GM10266 (cell line): Measurements from ENCODE around the gene APOL3.

Experiments
- DNase-seq: peaks from one replicate; pipeline ENCODE4 v3.0.0; 2012; ENCODE audit errors: extremely low spot score
- TF ChIP-seq, protein P1 (sequence below): IDR thresholded peaks from 2 replicates; pipeline ENCODE4 v1.5.1; 2012; ENCODE audit warnings: mild to moderate bottlenecking, low read depth; ENCODE audit not compliant: control insufficient read depth, insufficient read depth; ENCODE audit errors: missing control alignments

The APOL3 gene

DNA sequence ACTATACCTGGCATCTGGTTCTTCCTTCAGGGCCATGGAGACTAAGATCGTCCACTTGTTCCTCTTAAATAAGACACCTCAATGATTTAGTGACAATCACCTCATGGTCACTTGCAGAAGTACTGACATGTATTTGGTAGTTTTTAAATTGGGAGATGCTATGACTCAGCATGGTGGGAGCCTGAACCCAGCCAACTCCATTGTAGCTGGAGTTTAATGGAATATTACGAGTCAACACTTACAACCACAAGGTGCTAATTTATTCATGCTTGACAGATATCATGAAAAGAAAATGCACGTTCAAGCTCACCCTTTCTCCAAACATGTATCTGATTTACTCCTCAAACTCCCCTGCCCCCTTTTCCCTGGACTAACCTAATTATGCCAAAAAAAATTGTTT, 16.6 kb upstream of the APOL3 start:
- no peak for DNase-seq
- TF ChIP-seq, protein P1, sequence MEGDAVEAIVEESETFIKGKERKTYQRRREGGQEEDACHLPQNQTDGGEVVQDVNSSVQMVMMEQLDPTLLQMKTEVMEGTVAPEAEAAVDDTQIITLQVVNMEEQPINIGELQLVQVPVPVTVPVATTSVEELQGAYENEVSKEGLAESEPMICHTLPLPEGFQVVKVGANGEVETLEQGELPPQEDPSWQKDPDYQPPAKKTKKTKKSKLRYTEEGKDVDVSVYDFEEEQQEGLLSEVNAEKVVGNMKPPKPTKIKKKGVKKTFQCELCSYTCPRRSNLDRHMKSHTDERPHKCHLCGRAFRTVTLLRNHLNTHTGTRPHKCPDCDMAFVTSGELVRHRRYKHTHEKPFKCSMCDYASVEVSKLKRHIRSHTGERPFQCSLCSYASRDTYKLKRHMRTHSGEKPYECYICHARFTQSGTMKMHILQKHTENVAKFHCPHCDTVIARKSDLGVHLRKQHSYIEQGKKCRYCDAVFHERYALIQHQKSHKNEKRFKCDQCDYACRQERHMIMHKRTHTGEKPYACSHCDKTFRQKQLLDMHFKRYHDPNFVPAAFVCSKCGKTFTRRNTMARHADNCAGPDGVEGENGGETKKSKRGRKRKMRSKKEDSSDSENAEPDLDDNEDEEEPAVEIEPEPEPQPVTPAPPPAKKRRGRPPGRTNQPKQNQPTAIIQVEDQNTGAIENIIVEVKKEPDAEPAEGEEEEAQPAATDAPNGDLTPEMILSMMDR, result no peak

DNA sequence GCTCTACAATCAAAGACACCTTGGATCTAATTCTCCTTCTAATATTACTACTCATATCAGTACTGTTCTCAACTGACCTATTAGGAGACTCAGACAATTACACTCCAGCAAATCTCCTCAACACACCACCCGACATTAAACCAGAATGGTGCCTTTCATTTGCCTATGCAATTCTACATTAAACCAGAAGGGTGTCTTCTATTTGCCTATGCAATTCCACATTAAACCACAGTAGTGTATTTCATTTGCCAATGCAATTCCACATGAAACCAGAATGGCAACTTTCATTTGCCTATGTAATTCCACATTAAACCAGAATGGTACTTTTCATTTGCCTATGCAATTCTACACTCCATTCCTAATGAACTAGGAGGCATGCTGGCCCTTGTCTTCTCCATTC, 15.3 kb upstream of the APOL3 start:
- TF ChIP-seq, protein P1, result no peak
- no peak for DNase-seq

DNA sequence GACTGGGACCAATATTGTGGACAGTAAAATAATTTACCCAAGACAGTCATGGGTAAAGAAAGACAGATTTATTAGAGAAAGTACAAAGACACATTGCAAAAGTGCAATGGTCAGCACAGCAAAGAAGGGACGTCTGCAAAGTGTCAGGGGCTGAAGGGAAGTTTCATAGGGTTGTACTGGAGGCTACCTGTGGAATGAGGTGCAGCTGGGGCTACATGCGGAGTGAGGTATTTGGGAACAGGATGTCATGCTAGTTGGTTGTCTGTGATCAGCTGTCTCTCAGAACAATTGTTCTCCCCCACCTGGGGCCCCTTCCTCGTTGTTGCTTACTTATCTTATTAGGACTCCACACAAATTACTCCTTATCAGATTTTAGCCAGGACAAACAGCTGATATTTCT, 11.4 kb upstream of the APOL3 start:
- no peak for DNase-seq
- TF ChIP-seq, protein P1, result no peak

DNA sequence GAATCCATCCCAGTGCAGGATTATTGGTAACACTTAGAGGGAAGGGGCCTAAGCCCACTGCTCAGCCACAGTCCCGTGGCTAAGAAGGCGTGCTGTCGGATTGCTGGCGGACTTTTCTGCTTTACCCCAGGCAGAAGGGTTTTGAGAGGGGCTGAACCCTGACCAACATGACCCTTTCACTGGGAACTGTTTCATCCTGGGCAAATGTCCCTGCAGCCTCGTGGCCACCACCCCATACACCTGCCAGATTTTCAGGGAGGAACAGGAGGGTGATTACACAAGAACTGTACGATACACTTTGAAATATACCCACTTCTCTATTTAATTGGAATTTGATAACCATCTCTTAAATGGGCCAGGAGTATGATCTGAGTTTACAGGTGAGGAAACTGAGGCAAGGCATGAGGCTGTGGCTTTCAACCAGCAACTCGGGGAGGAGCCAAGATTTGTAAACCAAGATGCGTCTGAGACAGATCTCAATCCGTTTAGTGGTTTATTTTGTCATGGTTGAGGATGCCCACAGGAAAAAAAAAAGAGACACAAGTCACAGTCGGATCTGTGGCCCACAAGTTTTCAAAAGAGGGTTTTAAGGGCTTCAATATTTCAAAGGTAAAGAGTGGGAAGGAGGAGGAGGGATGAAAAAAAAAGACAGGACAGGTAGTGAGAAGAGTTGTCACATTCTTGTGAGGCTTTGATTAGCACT, 6.1 kb upstream of the APOL3 start:
- no peak for DNase-seq
- TF ChIP-seq, protein P1, result no peak

DNA sequence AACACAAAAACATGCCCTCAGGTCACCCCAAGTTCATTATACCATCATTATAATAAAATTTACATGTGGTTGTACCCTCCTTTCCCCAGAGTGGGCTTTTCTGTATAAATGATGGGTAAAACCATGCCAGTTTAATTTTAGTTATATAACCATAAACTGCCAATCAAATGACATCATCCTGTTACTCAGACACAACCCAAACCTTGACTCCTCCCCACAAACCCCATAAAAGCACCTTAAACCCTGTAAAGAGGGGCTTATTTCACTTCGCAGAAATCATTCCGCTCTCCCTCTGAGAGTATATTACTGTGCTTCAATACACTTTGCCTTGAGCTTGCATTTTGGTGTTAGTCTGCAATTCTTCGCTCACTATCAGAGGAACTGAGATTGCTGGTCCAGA, 5.5 kb upstream of the APOL3 start:
- DNase-seq, result no peak
- TF ChIP-seq, protein P1, result no peak

DNA sequence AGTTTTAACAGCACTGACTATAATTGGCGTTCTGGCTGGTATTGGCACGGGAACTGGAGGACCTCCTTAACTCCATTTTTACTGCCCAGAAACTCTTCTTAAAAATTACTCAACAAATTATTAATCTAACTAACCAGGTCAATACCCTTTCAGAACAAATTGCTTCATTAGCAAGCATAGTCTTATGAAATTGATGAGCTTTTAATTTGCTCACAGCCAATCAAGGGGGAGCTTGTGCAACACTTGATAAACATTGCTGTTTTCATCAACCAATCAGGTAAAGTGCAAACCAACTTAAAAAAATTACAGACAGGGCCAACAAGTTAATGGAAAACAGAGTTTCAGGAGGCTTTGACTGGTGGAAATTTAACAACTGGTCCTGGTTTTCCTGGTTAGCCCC, 4.6 kb upstream of the APOL3 start:
- TF ChIP-seq, protein P1, result no peak
- no peak for DNase-seq

DNA sequence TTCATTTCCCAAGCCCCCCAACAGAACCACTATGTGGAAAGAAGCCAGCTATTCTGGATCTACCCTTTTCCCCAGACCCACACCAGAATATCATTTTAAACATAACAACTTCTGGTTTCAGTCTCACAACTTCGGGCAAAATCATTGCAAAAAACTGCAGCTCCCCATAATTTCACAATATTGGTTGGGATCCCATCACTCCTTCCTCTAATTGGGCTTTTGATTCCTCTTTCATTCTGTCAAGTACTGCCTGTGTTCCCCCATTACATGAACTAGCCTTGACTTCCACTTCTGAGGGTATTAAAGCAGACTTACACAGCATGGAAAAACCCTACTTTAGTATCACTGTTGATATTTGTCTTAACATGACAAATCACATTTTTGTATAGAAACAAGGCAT, 4.1 kb upstream of the APOL3 start:
- DNase-seq, result no peak
- TF ChIP-seq, protein P1, result no peak
